Measurements from ENCODE around the gene C6orf58. TPM values are rescaled to one million over a fixed set of nuclear protein-coding genes. Genes with fewer than 3 reads are reported as not detected.
A peak's percentile ranks its signal among the peaks of the same experiment; 100 is the strongest.

The C6orf58 gene
- total RNA-seq, 2 experiments from 2014 or later, result not detected

GRCh38 chr6:127578900-127579299 lies 1.9 kb downstream of the C6orf58 start:
- Mint-ChIP-seq H3K27ac (no peak overlapping the region), H3K4me1 (ENCODE audit: low read depth) (peaks cover 4% of the 10 kb centered on the region), H3K27me3 (peaks cover 15% of the 10 kb centered on the region), H3K4me3 (no peak overlapping the region), H3K9me3 (no peaks in the 10 kb centered on the region), H3K36me3 (ENCODE audit: low read depth) (no peaks in the 10 kb centered on the region)
- CTCF ChIA-PET, result interaction anchor here (1.2 kb wide), 1 partner anchor 63 kb away, joined by 3 read pairs; no protein-coding TSS in a partner anchor
- no peak for DNase-seq
- intact Hi-C loops (cut with micrococcal nuclease), result no loop called here
- no peak for ATAC-seq
- TF ChIP-seq CTCF (IDR thresholded peaks at IDR 0.05), result no peak
- POLR2A ChIA-PET, result interaction anchor here (1.1 kb wide), 1 partner anchor 136 kb away, joined by 3 read pairs; no protein-coding TSS in a partner anchor

GRCh38 chr6:127581576-127581975 lies 4.6 kb downstream of the C6orf58 start:
- POLR2A ChIA-PET, result no interaction called here
- no peak overlapping the region for H3K4me3 Mint-ChIP-seq
- peaks cover 4% of the 10 kb centered on the region for H3K4me1 Mint-ChIP-seq (ENCODE audit: low read depth)
- peak; percentile 39 for ATAC-seq
- intact Hi-C loops (cut with micrococcal nuclease), result no loop called here
- CTCF ChIA-PET, result no interaction called here
- H3K9me3 Mint-ChIP-seq, result no peaks in the 10 kb centered on the region
- TF ChIP-seq CTCF (IDR thresholded peaks at IDR 0.05), result no peak
- H3K36me3 Mint-ChIP-seq (ENCODE audit: low read depth), result no peaks in the 10 kb centered on the region
- H3K27me3 Mint-ChIP-seq, result peaks cover 11% of the 10 kb centered on the region
- H3K27ac Mint-ChIP-seq, result no peak overlapping the region
- no peak for DNase-seq

- Mint-ChIP-seq H3K36me3 (ENCODE audit: low read depth) (no peaks in the 10 kb centered on the region), H3K9me3 (no peaks in the 10 kb centered on the region), H3K4me3 (no peak overlapping the region), H3K27ac (no peak overlapping the region), H3K27me3 (peaks cover 7% of the 10 kb centered on the region), H3K4me1 (ENCODE audit: low read depth) (peaks cover 4% of the 10 kb centered on the region)
- ChIA-PET CTCF (no interaction called here), POLR2A (no interaction called here)
- no peak for ATAC-seq
- intact Hi-C loops (cut with micrococcal nuclease), result no loop called here
- DNase-seq, result no peak
- no peak for TF ChIP-seq CTCF (IDR thresholded peaks at IDR 0.05)
Measured at GRCh38 chr6:127582777-127583462, 5.9 kb downstream of the C6orf58 start.

- peaks cover 3% of the 10 kb centered on the region for H3K4me1 Mint-ChIP-seq (ENCODE audit: low read depth)
- ATAC-seq, result no peak
- POLR2A ChIA-PET, result no interaction called here
Measured at GRCh38 chr6:127585123-127585522, 8.1 kb downstream of the C6orf58 start.

More at GRCh38 chr6:127585123-127585522, 8.1 kb downstream of the C6orf58 start:
- intact Hi-C loops (cut with micrococcal nuclease), result no loop called here
- no peak for TF ChIP-seq CTCF (IDR thresholded peaks at IDR 0.05)
- H3K9me3 Mint-ChIP-seq, result no peaks in the 10 kb centered on the region
- H3K27ac Mint-ChIP-seq, result no peak overlapping the region
- H3K36me3 Mint-ChIP-seq (ENCODE audit: low read depth), result no peaks in the 10 kb centered on the region
- no peak for DNase-seq
- H3K27me3 Mint-ChIP-seq, result peaks cover 1% of the 10 kb centered on the region
- CTCF ChIA-PET, result no interaction called here
- no peak overlapping the region for H3K4me3 Mint-ChIP-seq

Measured in activated CD8-positive, alpha-beta T cell treated with anti-CD3 and anti-CD28 coated beads for 36 hours (primary cell).